ENCODE data around the gene CD209. TPM values are rescaled to one million over a fixed set of nuclear protein-coding genes. Genes with fewer than 3 reads are reported as not detected.
"Not testable (repeated sequence)": the region's sequence is repeated elsewhere in the genome, so short reads cannot be mapped to it uniquely, and the experiment has no call there.

The CD209 gene
- total RNA-seq, 6 experiments from 2014 or later = not detected

DNA sequence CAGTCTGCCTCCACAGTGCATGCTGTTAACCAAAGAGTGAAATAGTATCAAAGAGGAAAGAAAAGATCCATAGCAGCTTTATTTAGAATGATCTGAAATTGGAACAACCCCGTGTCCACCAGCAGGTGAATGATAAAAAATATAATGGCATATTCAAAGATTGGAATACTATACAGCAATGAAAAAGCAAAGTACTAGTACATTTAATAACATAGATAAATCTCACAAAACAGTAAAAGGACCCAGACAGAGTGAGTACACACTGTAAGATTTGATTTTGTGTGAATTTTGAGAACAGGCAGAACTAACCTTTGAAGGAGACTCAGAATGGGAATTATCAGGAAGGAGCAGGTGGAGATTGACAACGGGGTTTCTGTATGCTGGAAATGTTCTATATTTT, 837 bp upstream of the CD209 start:
- no peaks in the 10 kb centered on the region for H3K4me1 Mint-ChIP-seq (ENCODE audit: low read depth)
- peaks cover 9% of the 10 kb centered on the region for H3K27me3 Mint-ChIP-seq (ENCODE audit: insufficient read depth)
- DNase-seq = no peak
- no peaks in the 10 kb centered on the region for H3K36me3 Mint-ChIP-seq (ENCODE audit: low read depth)
- TF ChIP-seq, protein P1, sequence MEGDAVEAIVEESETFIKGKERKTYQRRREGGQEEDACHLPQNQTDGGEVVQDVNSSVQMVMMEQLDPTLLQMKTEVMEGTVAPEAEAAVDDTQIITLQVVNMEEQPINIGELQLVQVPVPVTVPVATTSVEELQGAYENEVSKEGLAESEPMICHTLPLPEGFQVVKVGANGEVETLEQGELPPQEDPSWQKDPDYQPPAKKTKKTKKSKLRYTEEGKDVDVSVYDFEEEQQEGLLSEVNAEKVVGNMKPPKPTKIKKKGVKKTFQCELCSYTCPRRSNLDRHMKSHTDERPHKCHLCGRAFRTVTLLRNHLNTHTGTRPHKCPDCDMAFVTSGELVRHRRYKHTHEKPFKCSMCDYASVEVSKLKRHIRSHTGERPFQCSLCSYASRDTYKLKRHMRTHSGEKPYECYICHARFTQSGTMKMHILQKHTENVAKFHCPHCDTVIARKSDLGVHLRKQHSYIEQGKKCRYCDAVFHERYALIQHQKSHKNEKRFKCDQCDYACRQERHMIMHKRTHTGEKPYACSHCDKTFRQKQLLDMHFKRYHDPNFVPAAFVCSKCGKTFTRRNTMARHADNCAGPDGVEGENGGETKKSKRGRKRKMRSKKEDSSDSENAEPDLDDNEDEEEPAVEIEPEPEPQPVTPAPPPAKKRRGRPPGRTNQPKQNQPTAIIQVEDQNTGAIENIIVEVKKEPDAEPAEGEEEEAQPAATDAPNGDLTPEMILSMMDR (IDR thresholded peaks at IDR 0.05) = no peak
- H3K9me3 Mint-ChIP-seq = no peaks in the 10 kb centered on the region
- H3K4me3 Mint-ChIP-seq = no peak overlapping the region
- H3K27ac Mint-ChIP-seq = no peak overlapping the region

DNA sequence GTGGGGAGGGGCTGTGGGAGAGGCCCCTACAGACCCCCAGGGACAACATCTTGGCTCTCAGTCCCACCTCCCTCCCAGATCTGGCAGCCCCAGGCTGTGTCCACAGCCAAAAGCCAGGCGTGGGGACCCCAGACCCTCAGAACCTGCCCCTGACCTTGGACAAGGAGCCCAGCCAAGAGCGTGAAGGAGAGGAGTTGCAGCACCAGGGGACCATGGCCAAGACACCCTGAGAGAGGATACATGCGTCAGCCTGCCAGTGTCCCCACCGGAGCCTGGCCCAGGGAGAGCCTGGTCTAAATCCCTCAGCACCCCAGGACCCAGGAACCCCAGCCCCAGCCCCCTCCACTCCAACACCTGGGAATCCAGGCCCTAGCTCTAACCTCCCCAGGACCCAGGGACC, 1.0 kb downstream of the CD209 start:
- H3K9me3 Mint-ChIP-seq; H3K36me3 Mint-ChIP-seq (ENCODE audit: low read depth); H3K27ac Mint-ChIP-seq; H3K4me3 Mint-ChIP-seq; DNase-seq; H3K4me1 Mint-ChIP-seq (ENCODE audit: low read depth): not testable (repeated sequence)
- peaks cover 11% of the 10 kb centered on the region for H3K27me3 Mint-ChIP-seq (ENCODE audit: insufficient read depth)

DNA sequence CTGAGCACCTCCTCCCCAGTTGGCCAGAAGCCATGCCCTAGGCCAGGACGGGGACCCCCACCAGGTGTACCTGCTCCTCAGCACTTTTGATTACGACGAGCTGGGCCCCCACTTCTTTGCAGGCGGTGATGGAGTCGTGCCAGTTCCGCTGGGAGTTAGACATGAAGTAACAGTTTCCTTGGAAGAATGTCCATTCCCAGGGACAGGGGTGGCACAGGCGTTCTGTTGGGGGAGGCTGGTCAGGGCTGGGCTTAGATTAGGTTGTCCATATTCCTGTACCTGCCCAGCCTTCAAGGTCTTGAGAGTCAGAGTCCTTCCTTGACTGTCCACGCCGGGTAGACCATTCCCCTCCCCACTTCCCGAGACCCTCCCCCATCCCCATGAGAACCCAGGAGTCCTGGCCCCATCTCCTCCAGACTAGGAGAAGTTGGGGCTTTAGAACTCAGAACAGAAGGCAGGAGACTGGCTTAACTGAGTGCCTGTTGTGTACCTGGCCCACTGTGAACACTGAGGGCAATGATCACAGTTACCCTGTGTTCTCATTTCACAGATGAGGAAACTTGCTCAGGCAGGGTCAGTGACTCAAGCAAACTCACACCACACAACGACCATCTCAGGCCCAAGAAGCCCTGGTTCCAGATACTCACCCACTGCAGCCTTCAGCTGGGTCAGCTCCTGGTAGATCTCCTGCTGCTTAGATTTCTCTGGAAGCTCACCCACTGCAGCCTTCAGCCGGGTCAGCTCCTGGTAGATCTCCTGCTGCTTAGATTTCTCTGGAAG, 2.3 kb downstream of the CD209 start:
- H3K27ac Mint-ChIP-seq = no peak overlapping the region
- H3K4me1 Mint-ChIP-seq (ENCODE audit: low read depth) = no peaks in the 10 kb centered on the region
- DNase-seq = no peak
- no peaks in the 10 kb centered on the region for H3K36me3 Mint-ChIP-seq (ENCODE audit: low read depth)
- H3K4me3 Mint-ChIP-seq = no peak overlapping the region
- no peaks in the 10 kb centered on the region for H3K9me3 Mint-ChIP-seq
- TF ChIP-seq, protein P1 (IDR thresholded peaks at IDR 0.05) = no peak
- H3K27me3 Mint-ChIP-seq (ENCODE audit: insufficient read depth) = peaks cover 16% of the 10 kb centered on the region

DNA sequence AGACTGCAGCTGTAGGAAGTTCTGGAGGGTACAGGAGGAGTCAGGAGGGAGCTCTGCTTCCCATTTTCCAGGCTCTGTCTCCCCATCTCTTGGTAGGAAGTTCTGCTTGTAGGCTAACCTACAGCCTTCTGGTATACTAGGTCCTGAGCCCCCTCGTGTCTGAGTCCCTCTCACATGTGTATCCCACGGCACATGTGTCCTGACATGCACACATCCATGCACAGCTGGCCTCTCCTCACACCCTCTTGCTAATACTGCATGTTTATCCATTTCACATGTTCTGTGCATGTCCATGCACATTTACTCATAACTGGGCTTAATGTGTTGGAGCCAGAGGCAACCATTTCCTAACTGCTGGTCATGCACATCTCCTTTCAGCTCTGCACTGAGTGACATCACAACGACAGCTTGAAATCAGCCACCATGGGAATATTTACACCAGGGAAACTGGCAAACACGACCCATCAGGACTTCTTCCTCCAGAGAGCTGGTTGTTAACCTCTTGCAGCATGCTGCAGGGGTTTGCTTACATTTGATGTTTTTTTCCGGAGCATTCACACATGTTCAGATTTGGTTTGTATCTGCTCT, 3.0 kb downstream of the CD209 start:
- Mint-ChIP-seq H3K4me3 (no peak overlapping the region), H3K4me1 (ENCODE audit: low read depth) (no peaks in the 10 kb centered on the region), H3K36me3 (ENCODE audit: low read depth) (no peaks in the 10 kb centered on the region), H3K27me3 (ENCODE audit: insufficient read depth) (peaks cover 16% of the 10 kb centered on the region), H3K27ac (no peak overlapping the region), H3K9me3 (no peaks in the 10 kb centered on the region)
- no peak for DNase-seq
- TF ChIP-seq, protein P1 (IDR thresholded peaks at IDR 0.05) = no peak

DNA sequence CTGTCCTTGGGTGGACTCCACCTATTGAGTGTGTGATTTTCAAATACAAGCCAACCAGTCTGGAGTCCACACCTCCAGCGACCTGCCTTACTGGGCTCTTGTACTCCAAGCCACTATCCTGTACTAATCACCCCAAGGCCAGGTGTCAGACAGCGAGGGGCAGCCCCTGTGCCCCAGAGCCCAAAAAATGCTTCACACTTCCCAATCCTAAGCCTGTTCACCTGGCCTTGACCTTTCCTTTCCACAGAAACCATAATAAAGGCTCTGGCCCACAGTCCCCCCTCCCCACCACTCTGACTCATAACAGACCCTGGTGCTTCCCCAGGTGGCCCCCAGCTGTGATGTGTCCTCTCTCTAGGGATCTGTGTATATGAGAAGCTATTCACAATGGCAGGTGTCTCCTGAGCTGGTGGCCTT, 3.9 kb downstream of the CD209 start:
- DNase-seq = no peak
- no peak overlapping the region for H3K27ac Mint-ChIP-seq
- TF ChIP-seq, protein P1 (IDR thresholded peaks at IDR 0.05) = no peak
- H3K4me3 Mint-ChIP-seq = no peak overlapping the region
- no peaks in the 10 kb centered on the region for H3K36me3 Mint-ChIP-seq (ENCODE audit: low read depth)
- no peaks in the 10 kb centered on the region for H3K4me1 Mint-ChIP-seq (ENCODE audit: low read depth)
- H3K9me3 Mint-ChIP-seq = no peaks in the 10 kb centered on the region
- peaks cover 14% of the 10 kb centered on the region for H3K27me3 Mint-ChIP-seq (ENCODE audit: insufficient read depth)

DNA sequence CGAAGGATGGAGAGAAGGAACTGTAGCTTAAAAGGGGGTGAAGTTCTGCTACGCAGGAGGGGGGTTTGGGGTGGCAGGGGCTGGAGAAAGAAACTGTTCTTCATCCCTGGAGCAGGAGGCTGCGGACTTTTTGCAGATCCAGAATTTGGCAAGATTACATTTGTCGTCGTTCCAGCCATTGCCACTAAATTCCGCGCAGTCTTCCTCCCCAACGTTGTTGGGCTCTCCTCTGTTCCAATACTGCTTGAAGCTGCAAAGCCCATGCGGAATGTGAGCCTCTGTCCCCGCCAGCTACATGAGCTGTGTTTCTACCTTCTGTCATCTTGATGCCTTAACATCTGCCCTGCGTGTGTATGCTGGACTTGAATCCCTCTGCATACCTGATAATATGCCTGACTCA, 4.3 kb downstream of the CD209 start:
- no peaks in the 10 kb centered on the region for H3K4me1 Mint-ChIP-seq (ENCODE audit: low read depth)
- no peak overlapping the region for H3K4me3 Mint-ChIP-seq
- TF ChIP-seq, protein P1 (IDR thresholded peaks at IDR 0.05) = no peak
- no peak overlapping the region for H3K27ac Mint-ChIP-seq
- no peak for DNase-seq
- no peaks in the 10 kb centered on the region for H3K36me3 Mint-ChIP-seq (ENCODE audit: low read depth)
- peaks cover 15% of the 10 kb centered on the region for H3K27me3 Mint-ChIP-seq (ENCODE audit: insufficient read depth)
- no peaks in the 10 kb centered on the region for H3K9me3 Mint-ChIP-seq

Data from HFFc6 (cell line).